Hematopoietic multipotent progenitor cell treated with erythropoietin and hydrocortisone succinate and interleukin-3 and kit ligand, for 4 days (in vitro differentiated cells): ENCODE data around the gene RUNX3.

Experiments
- DNase-seq: peaks from one replicate; pipeline ENCODE4 v3.0.0-alpha.2; 2015

RUNX3 gene

GRCh38 chr1:24963099-24963872 is 33.2 kb upstream of the RUNX3 start:
- no peak for DNase-seq

- DNase-seq = peak; percentile 35
Observed at GRCh38 chr1:24961961-24962861, 32.1 kb upstream of the RUNX3 start.

- DNase-seq = no peak
Observed at GRCh38 chr1:24961334-24961733, 31.3 kb upstream of the RUNX3 start.

- no peak for DNase-seq
Observed at GRCh38 chr1:24960071-24960801, 30.2 kb upstream of the RUNX3 start.

GRCh38 chr1:24959623-24959975 is 29.5 kb upstream of the RUNX3 start:
- DNase-seq = no peak

- no peak for DNase-seq
Observed at GRCh38 chr1:24958766-24959622, 28.9 kb upstream of the RUNX3 start.

- no peak for DNase-seq
Observed at GRCh38 chr1:24957808-24958752, 28.0 kb upstream of the RUNX3 start.

- DNase-seq = peak; percentile 40
Observed at GRCh38 chr1:24957016-24957807, 27.1 kb upstream of the RUNX3 start.

- no peak for DNase-seq
Observed at GRCh38 chr1:24955779-24956365, 25.8 kb upstream of the RUNX3 start.

GRCh38 chr1:24955161-24955560 is 25.1 kb upstream of the RUNX3 start:
- DNase-seq = peak; percentile 71

GRCh38 chr1:24954631-24955030 is 24.6 kb upstream of the RUNX3 start:
- no peak for DNase-seq

GRCh38 chr1:24954022-24954421 is 23.9 kb upstream of the RUNX3 start:
- DNase-seq = no peak

GRCh38 chr1:24952413-24952841 is 22.4 kb upstream of the RUNX3 start:
- peak; percentile 82 for DNase-seq

- DNase-seq = no peak
Observed at GRCh38 chr1:24951810-24952412, 21.8 kb upstream of the RUNX3 start.

GRCh38 chr1:24951337-24951736 is 21.3 kb upstream of the RUNX3 start:
- DNase-seq = no peak

GRCh38 chr1:24949331-24949881 is 19.3 kb upstream of the RUNX3 start:
- no peak for DNase-seq

- no peak for DNase-seq
Observed at GRCh38 chr1:24948079-24948827, 18.2 kb upstream of the RUNX3 start.
